HG02763 (cell line): ENCODE measurements around the gene SDHA.
"Not testable (repeated sequence)": the region's sequence is repeated elsewhere in the genome, so short reads cannot be mapped to it uniquely, and the experiment has no call there.

Experiments
- ATAC-seq: cut with Tn5 transposase; IDR thresholded peaks from one replicate; pipeline ENCODE4 v1.9.1; 2021; ENCODE audit warnings: mild to moderate bottlenecking, moderate library complexity; ENCODE audit not compliant: unreplicated experiment

The SDHA gene

GRCh38 chr5:196350-196749 is 21.8 kb upstream of the SDHA start:
- no peak for ATAC-seq

GRCh38 chr5:197031-197430 is 21.1 kb upstream of the SDHA start:
- not testable (repeated sequence) for ATAC-seq

GRCh38 chr5:197892-198489 is 20.1 kb upstream of the SDHA start:
- no peak for ATAC-seq

- no peak for ATAC-seq
These were observed 19.5 kb upstream of the SDHA start for GRCh38 chr5:198516-199196.

GRCh38 chr5:199197-199949 is 18.7 kb upstream of the SDHA start:
- ATAC-seq = no peak

- ATAC-seq = no peak
These were observed 18.0 kb upstream of the SDHA start for GRCh38 chr5:199950-200645.

GRCh38 chr5:200985-201384 is 17.1 kb upstream of the SDHA start:
- ATAC-seq = no peak

GRCh38 chr5:201672-202071 is 16.4 kb upstream of the SDHA start:
- ATAC-seq = no peak

GRCh38 chr5:203246-203930 is 14.7 kb upstream of the SDHA start:
- ATAC-seq = no peak

- no peak for ATAC-seq
These were observed 14.1 kb upstream of the SDHA start for GRCh38 chr5:204001-204400.

GRCh38 chr5:204462-204861 is 13.7 kb upstream of the SDHA start:
- ATAC-seq = no peak

- no peak for ATAC-seq
These were observed 13.0 kb upstream of the SDHA start for GRCh38 chr5:204966-205670.

GRCh38 chr5:206406-206805 is 11.7 kb upstream of the SDHA start:
- no peak for ATAC-seq

GRCh38 chr5:206927-207536 is 11.1 kb upstream of the SDHA start:
- ATAC-seq = no peak

- ATAC-seq = no peak
These were observed 10.5 kb upstream of the SDHA start for GRCh38 chr5:207599-207998.

- ATAC-seq = no peak
These were observed 9.5 kb upstream of the SDHA start for GRCh38 chr5:208449-209114.

GRCh38 chr5:213803-214395 is 4.2 kb upstream of the SDHA start:
- ATAC-seq = no peak

- not testable (repeated sequence) for ATAC-seq
These were observed 2.9 kb upstream of the SDHA start for GRCh38 chr5:215256-215655.

GRCh38 chr5:216076-216475 is 2.0 kb upstream of the SDHA start:
- not testable (repeated sequence) for ATAC-seq
